Fibroblast of mammary gland (primary cell): Measurements from ENCODE around the gene PSMD6.
A peak's percentile ranks its signal among the peaks of the same experiment; 100 is the strongest.

Source experiments
- DNase-seq: peaks from one replicate; pipeline ENCODE4 v3.0.0-alpha.2; 2010; ENCODE audit warnings: low read depth
- H3K4me3 ChIP-seq: 2 replicates; pipeline ENCODE4 v1.5.1; 2011; ENCODE audit warnings: low read depth, mild to moderate bottlenecking, low read length, moderate library complexity; ENCODE audit not compliant: control insufficient read depth
- TF ChIP-seq, protein P1 (sequence below): conservative IDR thresholded peaks from 2 replicates; pipeline ENCODE4 v1.5.1; 2011; ENCODE audit warnings: low read depth, low read length, inconsistent platforms; ENCODE audit not compliant: control insufficient read depth, insufficient read depth

PSMD6 gene

DNA sequence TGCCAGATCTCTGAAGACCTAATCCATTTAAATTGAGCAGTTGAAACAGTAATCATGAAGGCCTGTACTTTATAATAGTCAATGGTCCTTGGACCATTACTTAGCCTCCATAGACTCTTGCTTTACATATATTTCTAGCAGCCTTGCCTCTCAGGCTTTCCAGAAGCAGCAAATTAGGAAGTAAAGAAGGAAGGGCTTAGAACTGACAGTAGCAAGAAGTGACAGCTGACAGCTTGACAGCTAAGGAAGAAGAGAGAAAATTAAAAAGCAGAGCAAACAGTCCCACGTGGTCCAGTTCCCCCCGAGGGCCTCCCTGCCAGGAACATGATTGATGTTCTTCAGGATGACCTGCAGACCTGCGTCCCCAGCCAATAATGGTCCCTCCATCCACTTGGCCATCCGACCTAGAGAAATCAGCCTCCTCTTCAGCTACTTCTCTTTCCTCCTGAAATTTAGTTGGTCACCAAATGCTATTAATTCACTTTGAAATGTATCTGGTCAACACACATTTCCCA lies 15.0 kb upstream of the PSMD6 start:
- no peak for DNase-seq
- no peak overlapping the region for H3K4me3 ChIP-seq
- TF ChIP-seq, protein P1, sequence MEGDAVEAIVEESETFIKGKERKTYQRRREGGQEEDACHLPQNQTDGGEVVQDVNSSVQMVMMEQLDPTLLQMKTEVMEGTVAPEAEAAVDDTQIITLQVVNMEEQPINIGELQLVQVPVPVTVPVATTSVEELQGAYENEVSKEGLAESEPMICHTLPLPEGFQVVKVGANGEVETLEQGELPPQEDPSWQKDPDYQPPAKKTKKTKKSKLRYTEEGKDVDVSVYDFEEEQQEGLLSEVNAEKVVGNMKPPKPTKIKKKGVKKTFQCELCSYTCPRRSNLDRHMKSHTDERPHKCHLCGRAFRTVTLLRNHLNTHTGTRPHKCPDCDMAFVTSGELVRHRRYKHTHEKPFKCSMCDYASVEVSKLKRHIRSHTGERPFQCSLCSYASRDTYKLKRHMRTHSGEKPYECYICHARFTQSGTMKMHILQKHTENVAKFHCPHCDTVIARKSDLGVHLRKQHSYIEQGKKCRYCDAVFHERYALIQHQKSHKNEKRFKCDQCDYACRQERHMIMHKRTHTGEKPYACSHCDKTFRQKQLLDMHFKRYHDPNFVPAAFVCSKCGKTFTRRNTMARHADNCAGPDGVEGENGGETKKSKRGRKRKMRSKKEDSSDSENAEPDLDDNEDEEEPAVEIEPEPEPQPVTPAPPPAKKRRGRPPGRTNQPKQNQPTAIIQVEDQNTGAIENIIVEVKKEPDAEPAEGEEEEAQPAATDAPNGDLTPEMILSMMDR: no peak

DNA sequence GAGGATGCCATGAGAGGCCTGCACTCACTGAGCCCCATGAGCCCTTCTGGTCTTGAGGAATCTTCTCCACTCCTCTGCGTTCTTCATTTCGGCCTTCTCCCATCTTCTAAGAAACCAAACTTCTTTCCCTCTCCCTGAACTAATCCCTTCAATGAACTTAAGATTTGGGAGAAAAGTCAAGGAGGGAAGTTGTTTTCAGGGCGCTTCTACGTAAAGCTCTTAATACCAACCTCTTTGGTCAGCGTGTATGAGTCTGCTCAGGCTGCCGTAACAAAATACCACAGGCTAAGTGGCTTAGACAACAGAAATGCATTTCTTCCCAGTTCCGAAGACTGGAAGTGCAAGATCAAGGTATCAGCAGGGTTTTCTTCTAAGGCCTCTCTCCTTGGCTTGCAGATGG lies 13.8 kb upstream of the PSMD6 start:
- TF ChIP-seq, protein P1: no peak
- DNase-seq: no peak
- H3K4me3 ChIP-seq: no peak overlapping the region

DNA sequence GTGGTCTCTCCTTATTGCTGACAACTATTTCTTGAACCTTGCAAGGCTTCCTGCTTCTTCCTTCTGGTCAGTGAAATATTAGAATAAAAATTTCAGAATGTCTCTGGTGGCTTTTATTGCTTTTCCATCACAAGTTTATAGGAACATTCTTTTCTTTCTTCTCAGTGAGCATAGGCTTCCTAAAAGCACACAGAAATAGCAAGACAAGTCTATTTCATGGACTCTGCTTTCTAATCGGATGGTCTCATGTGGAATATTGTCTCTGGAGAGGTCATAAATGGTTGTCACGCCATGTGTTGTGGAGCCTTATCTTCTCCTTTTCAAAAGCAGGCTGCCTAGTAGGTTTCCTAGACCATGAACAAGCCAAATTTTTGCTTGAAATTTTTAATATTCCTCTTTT lies 9.8 kb upstream of the PSMD6 start:
- TF ChIP-seq, protein P1: no peak
- no peak overlapping the region for H3K4me3 ChIP-seq
- DNase-seq: no peak

DNA sequence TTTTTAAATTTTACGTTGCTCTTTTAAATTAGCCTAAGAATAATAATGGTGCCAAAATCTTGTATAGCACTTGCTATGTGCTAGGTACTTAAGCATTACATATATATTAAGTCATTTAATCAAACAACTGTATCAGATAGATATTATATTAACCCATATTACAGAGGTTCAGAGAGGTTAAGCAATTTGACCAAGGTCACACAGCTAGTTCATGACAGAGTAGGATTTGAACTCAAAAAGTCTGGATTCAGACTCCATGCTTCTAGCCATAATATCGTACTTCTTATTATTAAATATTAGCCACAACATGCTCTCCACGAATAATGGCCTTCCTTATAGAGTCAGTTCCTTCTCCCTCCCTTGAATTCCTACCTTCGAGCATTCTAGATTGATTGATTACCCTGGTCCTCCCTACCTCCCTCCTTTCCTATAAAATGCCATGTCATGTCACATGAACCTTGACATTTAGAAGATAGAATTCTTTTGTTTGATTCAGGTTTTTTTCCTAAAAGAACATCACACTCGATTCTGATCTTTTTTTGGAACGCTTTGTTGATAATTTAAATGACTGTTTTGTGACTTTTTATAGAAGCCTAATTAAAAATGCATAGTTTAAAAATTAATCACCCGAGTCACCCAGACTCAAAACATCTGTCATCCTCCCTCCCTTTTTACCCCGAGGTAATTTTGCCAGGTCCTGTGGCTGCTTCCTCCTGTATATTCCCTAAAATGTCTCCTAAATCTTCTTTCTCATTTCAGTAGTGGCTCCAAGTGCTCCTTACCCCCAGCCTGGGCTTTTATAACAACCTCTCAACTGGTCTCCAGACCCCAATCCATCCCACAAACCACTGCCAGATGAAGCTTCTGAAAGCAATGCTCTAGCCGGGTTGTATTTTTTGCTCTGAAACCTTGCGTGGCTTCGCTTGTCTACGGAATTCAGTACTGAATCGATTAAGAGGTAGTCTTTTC lies 8.5 kb upstream of the PSMD6 start:
- DNase-seq: no peak
- no peak overlapping the region for H3K4me3 ChIP-seq
- TF ChIP-seq, protein P1: no peak

DNA sequence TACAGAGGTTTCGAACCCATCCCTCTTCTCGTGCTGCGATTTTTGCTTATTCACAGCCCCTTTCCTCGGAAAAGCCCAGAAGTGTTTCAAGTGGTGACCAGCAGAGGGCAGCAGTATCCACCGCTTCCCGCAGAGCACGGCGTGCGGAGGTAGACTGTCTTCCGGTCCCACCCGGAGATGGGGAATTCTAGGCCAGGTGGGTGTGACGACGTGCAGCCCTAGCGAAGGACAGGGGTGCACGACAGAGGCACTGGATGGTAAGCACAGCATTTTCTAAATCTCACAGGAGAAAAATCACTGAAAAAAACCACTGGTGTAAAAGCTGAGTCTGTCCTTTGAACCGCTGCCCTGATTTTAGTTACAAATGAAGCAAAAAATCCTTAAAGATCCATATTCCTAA lies 7.4 kb upstream of the PSMD6 start:
- TF ChIP-seq, protein P1: peak; percentile 91
- no peak overlapping the region for H3K4me3 ChIP-seq
- peak; percentile 57 for DNase-seq

DNA sequence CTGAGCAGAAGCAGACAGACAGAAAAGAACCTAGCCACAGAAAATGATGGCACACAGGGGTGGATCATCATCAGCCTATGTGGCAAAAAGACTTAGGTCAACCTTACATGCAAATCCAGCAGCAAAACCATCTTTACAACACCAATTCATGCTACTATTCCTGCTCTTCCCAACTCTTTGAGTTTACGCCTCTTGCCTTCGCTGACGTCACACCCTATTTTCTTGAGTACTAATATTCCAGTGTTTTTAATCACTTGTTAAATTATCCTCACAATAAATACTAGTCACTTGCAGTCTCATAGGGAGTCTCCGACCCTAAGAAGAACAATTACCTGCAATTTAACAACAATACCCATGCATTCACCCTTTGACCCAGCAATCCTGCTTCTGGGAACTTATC lies 6.0 kb upstream of the PSMD6 start:
- no peak for DNase-seq
- no peak overlapping the region for H3K4me3 ChIP-seq
- TF ChIP-seq, protein P1: no peak

DNA sequence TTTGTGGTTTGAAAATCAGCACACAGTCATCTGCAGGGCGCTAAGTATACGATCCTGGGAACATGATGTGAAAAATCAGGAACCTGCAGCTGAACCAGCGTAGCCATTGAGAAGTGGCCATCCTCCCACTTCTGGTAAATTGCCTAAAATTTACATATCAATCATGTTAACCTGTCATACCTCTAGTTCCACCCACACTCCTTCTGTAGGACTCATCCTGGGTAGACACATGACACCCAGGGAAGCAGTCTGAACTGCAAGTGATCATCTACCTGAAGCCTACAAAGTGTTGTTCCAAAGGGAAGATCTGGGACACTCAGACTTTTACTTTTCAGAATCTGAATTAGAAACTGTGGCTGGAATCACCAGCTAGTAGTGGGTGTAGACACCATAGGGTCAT lies 5.5 kb upstream of the PSMD6 start:
- no peak for DNase-seq
- TF ChIP-seq, protein P1: no peak
- H3K4me3 ChIP-seq: no peak overlapping the region
